HG03064 (cell line): ENCODE measurements around the gene LILRA6.
"Not testable (repeated sequence)": the region's sequence is repeated elsewhere in the genome, so short reads cannot be mapped to it uniquely, and the experiment has no call there.

Experiments
- ATAC-seq: cut with Tn5 transposase; IDR thresholded peaks from one replicate; pipeline ENCODE4 v1.9.1; 2021; ENCODE audit warnings: low read depth; ENCODE audit not compliant: unreplicated experiment

Gene LILRA6

GRCh38 chr19:54239491-54240371 lies 2.9 kb downstream of the LILRA6 start:
- ATAC-seq, result not testable (repeated sequence)

DNA sequence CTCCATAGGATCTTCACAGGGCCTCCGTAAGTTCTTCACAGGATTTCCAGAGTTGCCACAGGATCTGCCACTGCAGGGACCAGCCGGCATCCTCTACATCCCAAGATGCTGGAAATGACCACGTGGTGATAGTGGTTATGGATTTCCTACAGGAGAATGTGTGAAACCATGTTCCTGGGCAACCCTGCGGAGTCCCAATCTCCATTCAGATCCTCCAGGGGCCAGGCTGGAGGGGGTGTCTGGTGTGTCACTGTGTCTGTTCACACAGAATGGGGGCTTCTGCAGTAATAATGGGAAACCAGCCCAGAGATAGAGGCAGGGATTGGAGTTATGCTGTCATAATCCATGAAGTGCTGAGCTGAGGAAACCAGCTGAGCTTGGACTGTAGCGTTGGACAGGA lies 8.6 kb downstream of the LILRA6 start:
- ATAC-seq, result no peak

DNA sequence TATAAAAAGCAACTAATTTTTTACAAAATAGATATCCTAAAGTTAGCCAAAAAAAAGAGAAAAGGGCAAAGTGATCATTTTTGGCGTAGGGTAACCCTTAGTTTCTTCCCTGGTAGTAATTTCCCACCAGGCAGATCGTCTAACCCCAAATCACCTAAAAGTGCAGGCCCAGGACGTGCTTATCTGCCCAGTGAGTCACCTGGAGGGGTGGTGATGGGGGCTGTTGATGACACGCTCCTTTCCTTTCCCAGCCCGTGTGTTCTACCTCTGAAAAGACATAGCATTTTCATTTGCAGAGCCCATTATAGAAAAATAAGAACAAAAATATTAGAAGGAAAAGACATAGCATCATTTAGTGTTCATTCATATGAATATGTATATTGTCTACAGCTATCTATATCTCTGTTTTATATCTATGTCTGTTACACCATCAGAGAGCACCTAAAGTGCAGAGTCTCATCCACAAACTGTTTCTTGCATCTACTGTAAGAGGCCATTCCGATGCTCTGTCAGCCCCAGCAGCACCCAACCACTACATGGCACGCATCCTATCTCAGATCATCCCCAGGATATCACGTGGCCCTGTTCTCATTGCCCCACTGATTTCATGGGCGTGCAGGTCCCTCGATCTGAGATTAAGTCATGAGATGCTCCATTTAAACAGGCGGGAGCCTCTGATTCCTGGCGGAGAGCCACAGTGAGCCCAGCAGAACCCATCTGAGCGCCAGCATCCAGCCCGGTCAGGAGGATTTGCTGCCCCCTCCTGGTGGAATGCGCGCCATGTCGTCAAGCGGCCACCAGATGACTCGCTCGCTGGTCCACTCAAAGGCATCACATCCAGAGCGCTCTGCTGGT lies 11.3 kb downstream of the LILRA6 start:
- peak; percentile 61 for ATAC-seq

DNA sequence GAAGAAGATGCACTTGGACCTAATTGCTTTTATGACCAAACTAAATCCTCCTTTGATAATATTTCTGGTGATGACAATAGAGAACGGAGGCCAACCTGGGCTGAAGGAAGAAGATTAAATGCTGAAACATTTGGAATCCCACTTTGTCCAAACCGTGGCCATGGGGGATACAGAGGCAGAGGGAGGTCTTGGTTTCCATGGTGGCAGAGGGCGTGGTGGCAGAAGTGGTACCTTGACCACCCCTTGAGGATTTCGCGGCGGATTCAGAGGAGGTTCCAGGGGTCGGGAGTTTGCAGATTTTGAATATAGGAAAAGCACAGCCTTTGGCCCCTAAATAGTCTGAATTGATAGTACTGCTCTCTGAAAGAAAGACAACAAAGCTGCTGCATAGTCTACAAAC lies 12.6 kb downstream of the LILRA6 start:
- ATAC-seq, result no peak

DNA sequence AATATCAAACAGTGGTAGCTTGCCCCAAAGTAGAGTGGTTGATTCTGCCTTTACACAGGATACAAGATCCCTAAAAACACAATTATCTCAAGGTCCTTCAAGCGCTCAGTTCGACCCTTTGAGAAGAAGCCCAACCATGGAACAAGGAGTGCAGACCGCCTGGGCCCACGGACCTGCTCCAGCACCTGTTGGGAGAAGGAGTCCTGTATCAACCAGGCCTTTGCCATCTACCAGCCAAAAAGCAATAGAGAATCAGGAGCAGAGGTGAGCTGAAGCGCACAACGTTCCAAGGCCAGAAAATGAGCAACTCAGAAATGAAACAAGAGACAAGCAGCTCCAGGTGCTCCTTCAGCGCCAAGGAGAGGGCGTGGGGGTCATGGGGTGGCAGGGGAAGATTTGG lies 13.4 kb downstream of the LILRA6 start:
- no peak for ATAC-seq

DNA sequence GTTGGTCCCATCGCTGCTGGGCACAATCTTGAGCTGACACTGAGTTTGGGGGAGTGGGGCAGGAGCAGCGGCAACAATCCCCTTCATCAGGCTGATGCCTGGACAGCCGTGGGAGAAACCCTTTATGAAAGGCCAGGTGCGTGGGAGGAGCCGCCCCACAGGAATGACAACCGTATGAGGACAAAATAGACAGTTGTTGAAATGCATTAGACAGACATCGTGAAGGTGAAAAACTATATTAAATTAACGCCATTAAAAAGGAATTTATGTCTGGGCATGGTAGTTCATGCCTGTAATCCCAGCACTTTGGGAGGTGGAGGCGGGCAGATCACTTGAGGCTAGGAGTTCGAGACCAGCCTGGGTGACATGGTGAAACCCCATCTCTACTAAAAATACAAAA lies 18.0 kb downstream of the LILRA6 start:
- not testable (repeated sequence) for ATAC-seq

DNA sequence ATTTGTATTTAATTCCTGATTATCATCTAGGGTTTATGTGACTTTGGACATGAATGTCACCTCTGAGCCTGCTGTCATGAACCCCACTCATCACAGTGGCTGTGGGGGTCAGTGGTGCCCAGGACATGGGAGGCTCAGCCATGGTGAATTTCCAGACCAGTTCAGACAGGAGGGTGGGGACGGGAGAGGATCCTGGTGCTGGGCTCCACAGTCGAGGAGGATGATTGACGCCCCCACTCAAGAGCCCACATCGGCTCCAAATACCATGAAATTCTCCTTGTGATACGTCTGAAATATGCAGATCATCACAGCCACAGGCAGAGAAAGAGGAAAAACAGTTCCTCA lies 18.7 kb downstream of the LILRA6 start:
- not testable (repeated sequence) for ATAC-seq

DNA sequence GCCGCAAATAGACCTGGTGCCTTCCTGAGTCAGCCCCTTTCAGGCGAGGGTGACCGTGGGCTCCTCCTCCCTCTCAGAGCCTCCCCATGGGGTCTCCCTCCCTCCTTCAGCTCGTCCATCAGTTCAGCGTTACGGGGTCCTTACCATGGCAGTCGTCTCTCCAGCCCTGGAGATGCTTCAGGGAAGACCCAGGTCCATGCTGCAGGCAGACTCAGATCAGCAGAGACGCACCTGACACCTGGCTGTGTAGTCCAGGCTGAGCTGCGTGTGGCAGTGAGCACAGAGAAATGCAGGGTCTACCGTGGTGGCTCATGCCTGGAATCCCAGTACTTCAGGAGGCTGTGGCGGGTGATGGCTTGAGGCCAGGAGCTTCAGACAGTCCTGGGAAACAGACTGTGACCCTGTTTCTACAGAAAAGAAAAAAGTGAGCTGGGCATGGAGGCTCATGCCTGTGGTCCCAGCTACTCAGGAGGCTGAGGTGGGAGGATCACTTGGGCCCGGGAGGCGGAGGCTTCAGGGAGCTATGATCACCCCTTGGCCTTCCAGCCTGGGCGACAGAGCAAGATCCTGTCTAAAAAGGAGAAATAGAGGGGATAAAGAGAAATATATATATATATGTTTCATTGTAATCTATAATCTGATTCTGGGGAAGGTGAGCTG lies 19.2 kb downstream of the LILRA6 start:
- ATAC-seq, result not testable (repeated sequence)

GRCh38 chr19:54222474-54223276 lies 19.9 kb downstream of the LILRA6 start, which contains the start of gene LILRB3:
Gene LILRB3 (minus strand): TSS chr19:54223007. CDS start chr19:54222976, 31 bp downstream.
- ATAC-seq, result not testable (repeated sequence)

GRCh38 chr19:54221947-54222346 lies 20.6 kb downstream of the LILRA6 start:
- not testable (repeated sequence) for ATAC-seq

DNA sequence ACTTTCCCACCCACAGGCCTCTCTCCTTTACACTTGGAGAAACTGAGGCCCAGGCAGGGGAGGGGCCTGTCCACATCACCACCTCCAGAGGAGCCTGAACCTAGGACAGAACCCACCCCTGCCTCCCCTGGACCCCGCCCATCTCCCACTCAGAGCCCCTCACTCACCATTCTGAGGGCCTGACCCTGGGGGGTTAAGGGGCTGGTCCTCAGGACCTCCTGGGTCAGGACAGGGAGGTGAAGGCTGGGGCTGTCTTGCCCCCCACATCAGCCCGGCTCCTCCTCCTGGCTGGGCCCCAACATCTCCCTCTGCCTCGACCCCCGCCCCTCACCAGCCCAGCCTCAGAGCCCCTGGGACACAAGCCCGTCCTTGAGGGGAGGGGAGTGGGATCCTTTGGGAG lies 22.9 kb downstream of the LILRA6 start:
- not testable (repeated sequence) for ATAC-seq

DNA sequence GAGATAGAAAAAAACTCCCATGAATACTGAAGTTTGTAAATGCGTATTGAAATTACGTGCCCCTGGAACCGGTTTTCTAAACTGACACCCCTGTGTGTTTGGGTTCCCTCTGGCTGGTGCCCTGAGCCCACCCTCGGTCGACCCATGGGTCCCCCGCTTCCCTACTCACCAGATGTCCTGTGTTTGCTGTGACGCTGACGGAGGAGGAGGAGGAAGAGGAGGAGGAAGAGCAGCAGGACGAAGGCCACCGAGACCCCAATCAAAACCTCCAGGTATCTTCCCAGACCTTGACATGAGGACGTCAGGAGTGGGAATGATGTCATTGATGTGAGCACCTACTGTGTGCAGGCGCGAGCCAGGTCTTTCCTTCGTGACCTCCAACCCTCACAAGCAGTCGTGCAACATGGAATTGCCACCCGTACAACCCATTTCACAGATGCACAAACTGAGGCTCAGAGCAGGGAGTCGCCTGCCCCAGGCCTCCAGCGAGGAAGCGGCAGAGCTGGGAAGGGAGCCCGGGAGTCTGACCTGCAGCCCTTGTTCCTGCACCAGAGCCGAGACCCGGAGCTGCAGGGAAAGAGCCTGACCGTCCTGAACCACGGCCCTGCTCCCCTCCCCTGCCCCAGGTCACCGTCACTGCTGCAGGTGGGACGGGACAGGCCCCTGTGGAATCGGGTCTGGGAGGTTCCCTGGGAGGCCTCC lies 23.5 kb downstream of the LILRA6 start:
- ATAC-seq, result no peak

- ATAC-seq, result no peak
These were observed 24.3 kb downstream of the LILRA6 start for GRCh38 chr19:54218259-54218658.

DNA sequence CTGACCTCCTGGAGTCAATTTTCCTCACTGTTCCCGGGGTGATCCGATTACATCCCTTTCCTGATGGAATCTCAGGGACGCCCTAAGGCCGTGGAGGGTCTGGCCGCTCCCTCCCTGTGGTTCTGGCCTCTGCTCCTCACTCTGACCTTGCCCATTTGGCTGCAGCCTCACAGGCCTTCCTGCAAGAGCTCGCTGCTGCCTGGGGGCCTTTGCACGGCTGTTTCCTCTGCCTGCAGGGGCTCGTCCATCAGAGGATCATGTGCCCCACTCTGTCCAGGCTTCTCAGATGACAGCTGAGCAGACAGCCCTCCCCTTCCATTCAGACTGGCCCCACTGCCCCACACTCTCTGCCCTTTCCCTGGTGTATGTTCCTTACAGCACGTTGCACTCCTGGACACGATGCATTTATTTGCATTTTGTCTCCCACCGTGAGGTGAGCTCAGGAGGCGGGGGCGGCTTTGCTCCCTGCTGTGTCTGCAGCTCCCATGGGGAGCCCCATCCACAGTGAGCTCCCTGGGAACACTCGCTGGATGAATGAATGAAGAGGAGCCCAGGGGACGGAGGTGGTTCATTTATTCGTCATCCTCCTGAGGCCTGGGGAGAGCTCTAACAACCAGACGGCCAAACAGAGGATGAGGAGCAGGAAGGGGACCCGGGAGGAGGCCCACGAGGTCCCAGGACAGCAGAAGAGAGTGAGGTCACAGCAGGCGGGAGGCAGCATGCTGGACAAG lies 24.9 kb downstream of the LILRA6 start:
- not testable (repeated sequence) for ATAC-seq

- no peak for ATAC-seq
These were observed 25.7 kb downstream of the LILRA6 start for GRCh38 chr19:54216869-54217268.

- not testable (repeated sequence) for ATAC-seq
These were observed 27.9 kb downstream of the LILRA6 start for GRCh38 chr19:54214734-54215133.

- ATAC-seq, result not testable (repeated sequence)
These were observed 28.4 kb downstream of the LILRA6 start for GRCh38 chr19:54214217-54214616.

GRCh38 chr19:54211235-54211634 lies 31.4 kb downstream of the LILRA6 start:
- ATAC-seq, result no peak
